LoVo (cell line): Measurements from ENCODE around the gene HHAT.

Experiments used
- DNase-seq: peaks from one replicate; pipeline ENCODE4 v3.0.0-alpha.2; 2016; ENCODE audit warnings: low spot score

HHAT gene

DNA sequence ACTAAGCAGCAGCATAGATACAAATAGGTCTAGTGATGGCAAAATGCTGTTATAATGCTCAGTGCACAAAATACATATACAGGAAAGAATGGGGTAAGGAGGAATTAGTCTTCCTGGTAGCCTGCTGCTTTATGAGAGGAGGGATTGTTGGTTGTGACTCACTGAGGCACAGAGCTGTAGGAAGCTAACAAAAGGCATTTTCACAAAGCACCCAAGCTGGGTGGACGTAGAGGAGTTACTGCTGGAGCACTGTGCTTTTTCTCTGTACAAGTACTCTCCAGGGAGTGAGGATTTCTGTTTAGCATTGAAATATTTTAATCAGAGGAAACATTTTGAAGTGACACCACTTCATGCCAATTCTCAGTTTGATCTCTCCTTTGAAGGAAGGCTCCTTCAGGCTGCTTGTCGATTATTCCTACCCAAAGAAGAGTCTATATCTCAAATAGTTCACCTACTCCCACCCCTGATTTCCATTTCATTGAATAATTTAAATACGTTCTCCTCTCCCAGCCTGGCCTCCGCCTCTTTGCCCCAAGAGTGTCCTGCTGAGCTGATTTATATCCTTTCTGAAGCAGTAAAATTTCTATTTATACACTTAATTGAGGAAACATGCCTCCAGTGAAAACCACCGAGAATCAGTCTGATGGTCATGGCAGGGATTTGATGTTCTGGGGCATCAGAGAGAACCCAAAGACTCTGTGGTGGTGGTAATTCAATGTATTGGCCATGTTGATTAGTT lies 271.9 kb downstream of the HHAT start:
- no peak for DNase-seq

DNA sequence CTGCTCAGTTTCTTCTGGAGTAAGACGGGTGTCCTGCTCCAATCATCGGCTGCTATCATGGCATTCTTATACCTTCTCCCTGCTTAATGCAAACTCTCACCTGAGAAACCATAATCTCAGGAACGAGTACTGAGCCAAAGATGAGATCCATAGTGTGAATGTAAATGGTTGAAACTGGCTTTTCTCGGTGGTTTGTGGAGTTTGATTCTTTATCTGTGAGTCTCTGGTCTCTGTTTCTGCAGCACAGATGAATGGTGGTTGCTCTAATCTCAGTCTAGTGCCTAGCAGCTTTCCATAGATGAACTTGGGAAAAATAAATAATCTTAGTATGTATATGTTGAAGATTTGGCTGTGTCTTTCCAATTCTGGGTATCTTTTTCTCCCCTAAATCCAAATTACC lies 274.4 kb downstream of the HHAT start:
- DNase-seq, result no peak

DNA sequence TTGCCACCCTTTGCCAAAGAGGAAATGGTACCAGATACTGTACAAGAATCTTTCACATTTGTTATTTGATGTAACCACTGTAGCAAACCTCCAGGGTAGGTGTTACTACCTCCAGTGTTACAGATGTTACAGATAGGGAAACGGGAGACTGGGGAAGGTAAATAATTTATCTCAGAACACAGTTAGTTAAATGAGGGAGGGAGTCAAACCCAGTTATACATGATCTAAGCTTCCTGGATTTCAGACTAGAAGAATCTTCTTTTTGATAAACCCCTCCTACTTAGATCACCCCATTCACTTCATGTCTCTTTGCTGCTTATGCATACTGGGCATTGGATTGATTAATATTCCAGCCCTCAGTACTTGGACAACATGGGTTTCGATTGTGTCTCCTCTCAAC lies 276.4 kb downstream of the HHAT start:
- no peak for DNase-seq

DNA sequence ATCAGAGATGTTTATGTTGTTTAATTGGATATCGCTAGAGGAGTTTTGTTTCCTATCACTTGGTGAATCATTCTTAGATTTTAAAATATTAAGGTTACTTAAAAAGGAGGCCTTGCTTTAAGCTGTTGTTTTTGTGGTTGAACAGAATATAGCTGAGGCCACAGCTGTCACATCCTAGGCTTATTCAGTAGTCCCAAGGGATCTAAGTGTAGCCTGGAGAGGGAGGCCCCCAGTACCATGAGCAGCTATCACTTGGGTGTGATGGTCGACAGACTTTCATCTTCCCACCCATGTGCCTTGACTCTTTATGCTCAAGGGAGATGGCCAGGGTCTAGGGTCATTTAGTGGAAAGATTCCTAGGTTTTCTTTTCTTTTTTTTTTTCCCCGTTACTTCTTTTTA lies 278.7 kb downstream of the HHAT start:
- no peak for DNase-seq

DNA sequence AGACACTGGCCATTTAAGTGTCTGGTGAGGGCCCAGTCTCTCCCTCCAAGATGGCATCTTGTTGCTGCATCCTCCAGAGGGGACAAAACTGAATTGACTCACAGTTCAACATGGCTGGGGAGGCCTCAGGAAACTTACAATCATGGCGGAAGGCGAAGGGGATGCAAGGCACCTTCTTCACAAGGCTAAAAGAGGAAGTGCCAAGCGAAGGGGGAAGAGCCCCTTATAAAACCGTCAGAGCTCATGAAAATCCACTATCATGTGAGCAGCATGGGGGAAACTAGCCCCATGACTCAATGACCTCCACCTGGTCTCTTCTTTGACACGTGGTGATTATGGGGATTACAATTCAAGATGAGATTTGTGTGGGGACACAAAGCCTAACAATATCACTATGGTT lies 280.1 kb downstream of the HHAT start:
- no peak for DNase-seq

DNA sequence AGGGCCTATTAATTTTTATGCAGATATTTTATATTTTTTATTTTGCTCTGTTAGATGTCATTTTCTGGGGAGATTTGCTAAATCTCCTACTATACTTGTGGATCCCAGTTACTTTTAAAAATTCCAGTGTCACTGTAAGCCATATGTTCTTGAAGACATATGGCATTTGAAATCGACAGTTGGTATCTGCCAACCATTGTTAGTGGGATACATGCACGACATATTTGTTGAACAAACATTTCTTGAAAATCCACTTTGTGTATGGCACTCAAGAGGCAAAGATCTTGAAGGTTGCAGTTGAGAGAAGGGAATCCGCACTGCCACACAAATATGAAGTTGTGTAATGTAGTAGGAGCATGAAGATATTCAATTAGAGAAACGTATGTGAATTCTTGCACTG lies 287.7 kb downstream of the HHAT start:
- DNase-seq, result no peak

DNA sequence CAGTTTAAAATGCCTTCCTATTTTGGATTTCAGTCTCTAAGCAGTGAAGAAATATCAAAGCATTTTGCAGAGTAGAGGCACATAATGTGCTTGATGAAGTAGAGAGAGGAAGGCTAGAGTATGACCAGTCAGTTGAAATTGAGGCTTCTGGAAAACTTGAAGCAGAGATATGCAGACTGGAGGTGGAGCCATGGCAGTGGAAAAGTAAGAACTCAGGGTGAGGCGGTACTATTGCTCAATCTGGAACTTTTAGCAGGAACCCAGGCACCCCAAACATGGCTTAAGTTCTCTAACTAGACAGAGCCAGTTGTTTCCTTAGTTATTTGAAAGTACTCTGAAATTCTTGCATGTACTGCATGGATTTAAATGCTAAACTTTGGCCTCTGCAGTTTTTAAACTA lies 288.6 kb downstream of the HHAT start:
- no peak for DNase-seq

DNA sequence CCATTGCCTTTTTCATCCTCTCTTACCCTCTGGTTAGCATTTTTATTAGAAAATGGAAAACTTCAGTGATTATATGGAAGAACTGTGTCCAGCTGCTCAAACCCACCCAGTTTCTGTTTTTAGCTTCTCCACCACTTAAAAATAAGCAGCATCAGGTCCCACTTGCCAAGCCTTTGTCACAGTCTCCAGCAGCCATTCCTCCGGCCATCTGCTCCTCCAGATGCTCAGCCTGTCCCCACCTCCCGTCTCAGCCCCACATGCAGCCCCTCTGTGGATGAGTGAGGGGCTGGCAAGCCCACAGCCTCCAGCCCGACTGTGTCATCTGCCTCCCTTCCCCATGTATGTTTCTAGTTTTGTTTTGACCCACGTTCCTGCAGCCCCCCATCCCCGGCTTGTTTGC lies 289.7 kb downstream of the HHAT start:
- no peak for DNase-seq

DNA sequence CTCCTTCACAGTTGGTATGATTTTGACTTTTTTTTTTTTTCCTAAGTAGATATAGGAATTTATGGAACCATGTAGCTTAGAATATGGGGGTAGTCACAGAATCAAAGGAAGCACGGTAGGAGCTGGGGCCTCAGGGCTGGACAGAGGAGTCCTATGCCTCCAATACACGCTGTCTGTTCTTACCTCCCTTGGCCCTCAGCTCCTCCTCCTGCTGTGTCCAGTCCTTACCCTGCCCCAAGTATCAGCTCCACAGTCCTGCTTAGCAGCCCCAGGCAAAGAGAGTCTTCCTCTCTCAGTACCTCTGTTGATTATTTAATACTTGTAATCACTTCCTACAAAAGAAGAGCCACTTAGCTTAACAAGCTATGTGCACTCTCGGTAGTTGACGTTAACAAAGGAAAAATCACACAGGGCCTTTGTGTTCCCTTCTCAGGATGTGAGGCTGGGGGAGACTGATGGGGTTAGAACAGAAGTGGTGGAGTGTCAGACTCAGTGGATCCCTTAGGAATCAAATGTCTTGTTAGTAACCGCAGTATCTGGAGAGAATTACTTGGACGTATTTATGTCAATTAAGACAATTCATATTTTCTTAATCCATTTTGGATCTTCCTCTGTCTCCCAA lies 292.3 kb downstream of the HHAT start:
- no peak for DNase-seq

DNA sequence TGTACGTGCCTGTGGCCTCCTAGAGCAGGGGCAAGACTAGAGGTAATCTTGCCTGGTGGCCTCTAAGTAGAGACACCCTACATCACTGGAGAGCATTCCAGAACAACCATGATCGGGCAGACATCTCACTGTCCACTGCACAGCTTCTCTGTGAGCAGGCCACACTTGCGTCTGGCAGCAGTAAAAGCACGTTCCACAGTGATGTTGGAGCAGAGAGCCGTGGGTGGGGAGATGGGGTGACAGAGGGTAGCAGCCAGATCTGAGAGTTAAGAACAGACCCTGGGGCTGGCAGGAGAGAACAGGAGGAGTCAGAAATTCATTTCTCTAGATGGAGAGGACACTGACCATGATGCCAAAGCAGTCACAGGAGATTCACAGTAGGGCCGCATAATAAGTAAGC lies 293.0 kb downstream of the HHAT start:
- no peak for DNase-seq

DNA sequence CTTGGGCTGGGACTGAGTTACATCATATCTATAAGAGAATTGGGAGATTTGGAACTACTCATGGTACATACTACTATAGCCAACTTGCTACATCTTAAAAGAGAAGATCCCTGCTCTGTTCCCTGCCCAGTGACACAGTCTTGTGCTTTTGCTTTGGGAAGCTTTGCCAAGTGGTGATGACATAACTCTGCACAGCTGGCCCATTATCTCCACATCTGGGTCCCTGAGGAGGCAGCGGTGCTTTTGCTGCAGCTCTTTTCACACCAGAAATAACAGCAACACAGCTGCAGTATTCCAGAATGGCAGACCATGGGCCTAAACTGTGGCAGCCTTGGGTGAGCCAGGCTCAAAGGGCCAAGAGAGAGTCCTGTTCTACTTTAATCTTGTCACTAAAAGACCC lies 296.0 kb downstream of the HHAT start:
- DNase-seq, result no peak

DNA sequence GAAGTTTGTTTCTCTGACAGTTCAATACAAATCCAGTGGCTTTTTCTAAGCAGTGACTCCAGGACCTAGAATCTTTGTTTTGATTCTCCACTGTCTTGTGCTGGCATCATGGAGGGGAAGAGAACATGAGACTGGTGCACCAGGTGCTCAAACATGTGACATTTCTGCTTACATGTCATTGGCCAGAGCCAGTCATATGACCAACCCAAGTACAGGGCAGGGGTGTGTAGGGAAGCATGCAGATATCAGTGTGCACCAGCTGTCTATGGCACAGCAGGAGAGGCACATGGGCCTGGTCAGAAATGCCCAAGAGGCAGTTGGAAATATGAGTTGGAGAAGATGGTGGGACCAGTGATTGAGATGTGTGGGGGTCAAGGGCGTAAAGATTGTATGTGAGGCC lies 297.0 kb downstream of the HHAT start:
- DNase-seq, result no peak

DNA sequence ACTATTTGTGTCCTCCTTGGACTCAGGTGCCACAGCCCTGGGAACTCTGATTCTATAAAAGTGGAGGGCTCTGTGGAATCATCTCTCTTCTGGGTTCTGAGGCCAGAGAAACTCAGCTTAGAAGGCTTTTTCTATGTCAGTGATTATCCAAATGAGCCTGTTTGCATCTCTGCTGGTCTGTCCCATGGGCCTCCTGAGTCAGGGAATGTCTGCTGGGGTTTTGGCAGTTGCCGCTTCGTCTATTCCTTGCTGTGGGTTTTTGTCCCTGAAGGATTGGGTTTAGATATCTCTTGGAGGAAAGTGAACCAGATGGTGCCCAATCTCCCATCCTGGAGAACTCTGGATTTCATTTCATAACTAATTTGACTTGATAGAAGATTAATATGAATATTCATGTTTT lies 297.6 kb downstream of the HHAT start:
- DNase-seq, result no peak

DNA sequence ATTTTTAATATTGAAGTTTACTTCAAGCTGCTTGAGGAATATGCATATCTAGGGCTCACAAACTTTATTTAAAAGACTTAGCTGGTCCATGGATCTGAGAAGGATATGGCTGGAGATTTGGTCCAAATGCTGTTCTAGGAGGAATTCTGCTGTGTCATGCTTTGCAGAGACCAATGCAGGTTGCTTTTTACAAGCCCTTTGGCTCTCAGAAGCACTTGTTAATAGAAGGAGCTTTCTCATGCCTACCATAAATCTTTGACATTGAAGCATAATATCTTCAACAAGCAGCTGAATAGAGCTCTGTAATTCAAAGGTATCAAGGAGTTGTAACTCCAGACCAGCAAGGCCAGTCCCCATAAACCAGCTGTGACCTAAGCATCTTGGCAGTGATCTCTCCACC lies 299.1 kb downstream of the HHAT start:
- no peak for DNase-seq

DNA sequence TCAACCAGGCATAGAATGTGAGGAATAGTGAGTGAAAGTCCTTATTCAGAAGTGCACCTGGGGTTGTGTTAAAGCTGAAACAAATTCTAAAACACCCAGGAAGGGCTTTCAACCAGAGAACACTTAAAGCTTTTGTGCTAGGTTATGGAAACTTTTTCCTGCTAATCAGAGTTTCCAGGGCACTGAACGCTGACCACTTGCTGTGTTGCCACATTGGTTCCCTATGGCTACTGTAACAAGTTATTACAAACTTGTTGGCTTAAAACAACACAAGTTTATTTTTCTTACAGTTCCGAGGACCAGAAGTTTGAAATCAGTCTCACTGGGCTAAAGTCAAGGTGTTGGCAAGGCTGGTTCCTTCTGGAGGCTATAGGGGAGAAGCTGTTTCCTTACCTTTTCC lies 300.6 kb downstream of the HHAT start:
- DNase-seq, result no peak

DNA sequence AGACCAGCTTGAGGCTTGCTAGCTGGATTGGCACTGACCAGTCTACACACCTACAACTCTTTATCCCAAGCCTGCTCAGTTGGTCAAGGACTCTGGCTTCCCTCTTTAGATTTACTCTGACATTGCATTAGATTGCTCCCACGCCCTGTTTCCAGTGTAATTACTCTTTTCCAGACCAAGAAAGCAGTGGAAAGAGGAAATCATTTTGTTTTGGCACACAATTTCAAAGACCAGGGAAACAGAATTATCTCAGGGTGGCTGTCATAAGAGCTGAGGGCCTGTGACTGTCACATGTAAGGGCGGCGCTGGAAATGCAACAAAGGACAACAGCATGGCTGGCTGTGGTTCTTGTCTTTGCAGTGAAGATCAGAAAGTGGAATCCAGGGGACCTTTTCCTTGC lies 302.7 kb downstream of the HHAT start:
- no peak for DNase-seq

DNA sequence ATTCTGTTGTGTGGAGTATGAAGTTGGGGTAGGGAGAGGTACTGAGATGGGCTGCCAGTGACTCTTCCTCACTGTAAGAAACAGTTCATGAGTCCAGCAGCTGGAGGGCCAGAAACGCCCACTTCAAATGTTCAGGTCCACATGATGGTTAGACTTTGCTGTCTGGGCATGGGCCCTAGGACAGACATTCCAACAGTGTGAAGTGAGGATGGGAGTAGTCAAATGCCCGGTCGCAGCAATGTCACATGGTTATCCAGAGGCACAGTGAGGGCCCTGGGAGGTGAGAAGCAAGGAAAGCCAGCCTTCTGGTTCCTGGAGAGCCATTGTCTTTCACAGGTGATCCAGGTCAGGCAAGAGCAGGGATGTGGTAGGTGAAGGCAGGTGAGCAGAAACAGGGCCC lies 304.4 kb downstream of the HHAT start:
- DNase-seq, result no peak

DNA sequence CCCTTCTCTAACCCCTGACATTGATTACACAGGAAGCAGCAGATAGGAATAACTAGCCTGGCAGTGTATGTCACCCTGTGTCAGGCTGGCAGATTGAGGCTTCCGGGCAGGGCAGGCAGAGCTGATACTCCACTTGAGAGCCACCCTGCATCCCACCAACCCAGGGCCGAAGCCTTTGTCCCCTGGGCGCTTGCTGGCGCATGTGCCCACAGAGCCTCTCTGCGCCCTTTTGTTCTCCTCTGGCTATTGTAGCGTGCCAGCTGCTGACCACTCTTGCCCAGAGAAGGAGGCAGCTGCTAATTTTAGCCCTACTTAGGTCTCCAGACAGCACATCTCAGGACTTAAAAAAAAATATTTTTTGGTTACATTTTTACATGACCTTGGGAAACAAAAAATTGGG lies 304.9 kb downstream of the HHAT start:
- DNase-seq, result no peak

DNA sequence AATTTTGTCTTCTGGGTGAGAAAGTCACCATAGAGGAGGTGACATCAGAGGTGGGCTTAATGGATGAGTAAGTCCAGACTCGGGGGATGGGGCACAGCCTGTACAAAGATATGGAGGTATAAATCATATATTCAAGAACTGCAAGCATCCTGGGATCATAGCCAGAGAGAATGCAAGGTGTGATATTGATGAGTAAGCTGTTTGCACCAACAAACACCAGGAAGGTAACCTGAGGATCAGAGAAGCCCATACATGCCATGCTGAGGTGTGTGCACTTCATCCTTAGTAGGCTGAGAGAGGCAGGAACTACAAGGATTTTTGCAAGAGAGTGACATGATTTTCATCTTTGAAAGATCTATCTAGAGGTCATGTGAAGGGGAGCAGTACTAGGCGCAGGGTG lies 306.4 kb downstream of the HHAT start:
- DNase-seq, result no peak

DNA sequence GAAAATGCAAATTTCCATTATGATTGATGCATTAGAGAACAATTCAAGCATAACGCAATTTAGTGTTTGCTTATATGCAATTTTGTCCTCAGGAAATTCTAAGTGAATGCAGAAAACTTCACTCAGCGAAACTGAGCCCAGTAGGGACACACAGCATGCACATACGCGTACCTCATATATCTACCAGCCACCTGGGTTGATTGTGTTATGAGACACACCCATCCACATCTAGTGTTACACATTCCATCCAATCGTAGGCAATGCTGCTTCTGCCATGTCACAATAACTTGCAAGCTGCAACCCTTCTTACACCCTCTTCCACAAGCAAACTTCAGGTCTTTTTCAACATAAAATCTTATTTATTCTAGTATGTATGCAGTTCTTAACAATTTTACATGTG lies 312.9 kb downstream of the HHAT start:
- no peak for DNase-seq

DNA sequence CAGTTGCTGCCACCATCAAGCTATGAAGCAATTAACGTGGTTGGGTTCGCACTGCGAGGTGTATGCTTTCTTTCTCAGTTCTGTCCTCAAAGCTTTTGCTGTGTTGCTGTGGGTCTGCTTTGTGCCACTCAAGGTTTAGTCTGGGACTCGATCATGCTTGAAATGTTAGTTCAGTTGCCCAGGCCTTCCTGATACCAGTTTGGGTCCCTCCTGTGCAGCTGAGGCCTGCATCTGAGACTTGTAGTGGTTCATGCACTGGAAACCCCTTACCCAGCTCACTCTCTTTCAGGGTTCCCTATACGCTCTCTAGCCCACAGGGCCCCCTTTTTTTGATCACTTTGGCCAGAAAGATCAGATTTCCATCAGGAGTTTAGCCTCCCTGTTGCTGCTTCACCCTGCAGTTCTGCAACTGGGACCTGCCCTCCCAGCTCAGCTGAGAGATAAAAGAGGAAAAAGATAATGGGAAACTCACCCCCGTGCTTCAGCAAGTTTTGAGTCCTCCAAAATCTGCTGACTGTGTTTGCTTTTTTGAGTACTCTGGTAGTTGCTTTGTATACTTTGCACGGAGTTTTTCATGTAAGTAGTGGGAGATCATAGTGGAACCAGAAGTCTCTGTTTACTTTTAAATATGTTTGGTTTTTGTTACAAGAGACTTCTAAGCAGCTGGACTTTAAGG lies 317.0 kb downstream of the HHAT start:
- DNase-seq, result no peak

DNA sequence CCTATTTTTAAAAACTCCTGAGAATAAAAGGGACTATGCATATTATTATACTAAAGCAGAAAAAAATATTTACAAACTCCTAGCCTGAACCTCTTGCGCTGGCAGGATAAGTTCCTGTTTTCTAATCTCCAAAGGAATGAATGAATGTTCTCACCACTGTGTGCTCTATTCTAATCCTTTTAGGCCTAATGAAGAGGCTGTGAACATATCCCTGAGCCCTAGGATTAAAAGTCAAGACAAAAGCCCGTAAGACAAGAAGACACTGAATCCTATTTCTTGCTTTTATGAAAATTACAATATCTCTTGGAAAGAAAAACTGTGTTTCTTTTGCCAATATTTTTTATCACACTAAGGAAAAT lies 317.5 kb downstream of the HHAT start:
- no peak for DNase-seq

DNA sequence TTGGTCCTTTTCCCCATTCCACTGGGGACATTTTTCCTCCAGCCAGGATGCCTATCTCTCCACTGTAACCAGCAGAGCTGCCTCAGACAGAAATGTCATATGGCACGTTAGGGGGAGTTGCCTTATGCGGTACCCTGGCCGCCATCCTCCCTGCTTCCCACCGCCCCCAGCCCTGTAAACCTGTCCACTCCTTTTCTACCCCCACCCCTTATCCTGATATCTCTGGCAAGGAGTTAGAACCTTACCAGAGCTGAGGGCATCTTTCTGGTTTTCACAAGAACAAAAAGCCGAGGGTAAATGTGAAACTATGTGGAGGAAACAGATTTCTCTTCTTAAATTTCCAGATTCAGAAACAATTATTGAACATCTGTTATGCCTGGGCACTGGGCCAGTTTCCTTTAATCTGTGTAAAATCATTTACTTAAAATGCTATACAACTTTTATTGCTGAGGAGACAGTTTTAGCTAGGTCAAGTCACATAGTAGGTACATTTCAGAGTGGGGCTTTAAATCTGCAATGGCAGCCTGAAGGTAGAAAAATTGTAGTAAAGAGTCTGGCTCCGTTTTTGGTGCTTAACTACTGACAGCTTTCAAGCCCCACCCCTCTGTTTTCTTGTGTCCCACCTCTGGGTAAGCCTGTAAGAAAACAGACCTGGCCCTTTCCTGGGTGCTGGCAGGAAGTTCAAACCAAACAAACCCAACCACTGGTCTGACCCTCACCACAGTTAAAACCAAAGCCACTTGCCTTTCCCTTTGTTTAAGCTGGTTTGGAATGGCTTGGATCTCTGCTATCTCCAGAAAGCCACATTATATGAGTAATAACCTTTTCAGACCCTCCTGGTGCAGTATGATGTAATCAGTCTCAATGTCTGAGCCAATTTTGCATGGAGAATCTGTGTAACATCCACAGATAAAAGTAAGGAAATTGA lies 319.0 kb downstream of the HHAT start:
- DNase-seq, result no peak
